HEK293 (cell line): Measurements from ENCODE around the gene SEMA3A.

Source experiments
- CTCF ChIA-PET: fragments of 350-600 bp; formaldehyde crosslinking; extraction: SDS; loops from one replicate; lab custom pipeline; 2021; ENCODE audit warnings: antibody characterized with exemption; lab: Yijun Ruan, JAX
- POLR2A ChIA-PET: fragments of 300-600 bp; formaldehyde crosslinking; extraction: SDS; loops from one replicate; lab custom pipeline; 2020; ENCODE audit warnings: antibody characterized with exemption, inconsistent platforms; lab: Yijun Ruan, JAX
- H3K27ac ChIP-seq: fragments of 200-500 bp; sonication (Bioruptor generic); 2 replicates; pipeline ENCODE4 v1.5.1; 2014; ENCODE audit warnings: low read depth, low read length, control low read depth, inconsistent platforms; ENCODE audit errors: extremely low read depth
- H3K36me3 ChIP-seq, 2 experiments: fragments of 200-500 bp in 1 of 2; sonication (Bioruptor generic) in 1 of 2; 1 replicate in 1 of 2; 2 replicates in 1 of 2; pipeline ENCODE4 v1.5.1; 2014 to 2017; ENCODE audit warnings: inconsistent platforms in 2 of 2, low read length in 2 of 2; ENCODE audit not compliant: control insufficient read depth in 2 of 2, insufficient read depth in 1 of 2
- H3K4me1 ChIP-seq: fragments of 200-500 bp; sonication (Bioruptor generic); 2 replicates; pipeline ENCODE4 v1.5.1; 2014; ENCODE audit warnings: mild to moderate bottlenecking, low read length, inconsistent platforms; ENCODE audit not compliant: control insufficient read depth, insufficient read depth
- H3K4me3 ChIP-seq: 2 replicates; pipeline ENCODE4 v1.5.1; 2011; ENCODE audit warnings: low read depth, mild to moderate bottlenecking, control low read depth, low read length, moderate library complexity
- H3K9me3 ChIP-seq: fragments of 200-500 bp; sonication (Bioruptor generic); 2 replicates; pipeline ENCODE4 v1.5.1; 2014; ENCODE audit warnings: low read depth, low read length, inconsistent platforms; ENCODE audit not compliant: control insufficient read depth, insufficient read depth
- HOXA7 ChIP-seq: sonication (generic); formaldehyde crosslinking; IDR thresholded peaks from 2 replicates; pipeline ENCODE4 v1.8.1; 2022; ENCODE audit warnings: missing genetic modification reagents, borderline replicate concordance
- REPIN1 ChIP-seq: fragments of 450-650 bp; formaldehyde crosslinking; IDR thresholded peaks from 2 replicates; pipeline ENCODE4 v1.5.1; 2017; ENCODE audit warnings: missing biosample characterization, missing genetic modification characterization, low read depth
- ZFP37 ChIP-seq: fragments of 450-650 bp; formaldehyde crosslinking; IDR thresholded peaks from 2 replicates; pipeline ENCODE4 v1.5.1; 2016; ENCODE audit warnings: missing biosample characterization, missing genetic modification characterization
- ZFP41 ChIP-seq: fragments of 450-650 bp; formaldehyde crosslinking; IDR thresholded peaks from 2 replicates; pipeline ENCODE4 v1.5.1; 2016; ENCODE audit warnings: missing biosample characterization, missing genetic modification characterization, borderline replicate concordance
- ZIC2 ChIP-seq: fragments of 450-650 bp; formaldehyde crosslinking; IDR thresholded peaks from 2 replicates; pipeline ENCODE4 v1.5.1; 2016; ENCODE audit warnings: missing biosample characterization, missing genetic modification characterization
- ZNF133 ChIP-seq: fragments of 450-650 bp; formaldehyde crosslinking; IDR thresholded peaks from 2 replicates; pipeline ENCODE4 v1.5.1; 2016; ENCODE audit warnings: missing biosample characterization, missing genetic modification characterization
- ZNF169 ChIP-seq: fragments of 450-650 bp; formaldehyde crosslinking; IDR thresholded peaks from 2 replicates; pipeline ENCODE4 v1.5.1; 2016; ENCODE audit warnings: missing biosample characterization, missing genetic modification characterization
- ZNF416 ChIP-seq: fragments of 450-650 bp; formaldehyde crosslinking; IDR thresholded peaks from 2 replicates; pipeline ENCODE4 v1.5.1; 2016; ENCODE audit warnings: missing biosample characterization, missing genetic modification characterization
- ZNF555 ChIP-seq: fragments of 450-650 bp; formaldehyde crosslinking; conservative IDR thresholded peaks from 2 replicates; pipeline ENCODE4 v1.5.1; 2017; ENCODE audit warnings: missing biosample characterization, mild to moderate bottlenecking, missing genetic modification characterization, inconsistent platforms
- ZNF623 ChIP-seq: fragments of 450-650 bp; formaldehyde crosslinking; IDR thresholded peaks from 2 replicates; pipeline ENCODE4 v1.5.1; 2016; ENCODE audit warnings: missing biosample characterization, missing genetic modification characterization
- ZNF664 ChIP-seq: fragments of 450-650 bp; formaldehyde crosslinking; IDR thresholded peaks from 2 replicates; pipeline ENCODE4 v1.5.1; 2016; ENCODE audit warnings: missing biosample characterization, missing genetic modification characterization
- ZSCAN23 ChIP-seq: fragments of 450-650 bp; formaldehyde crosslinking; IDR thresholded peaks from 2 replicates; pipeline ENCODE4 v1.5.1; 2016; ENCODE audit warnings: missing biosample characterization, missing genetic modification characterization
- ZSCAN30 ChIP-seq: fragments of 450-650 bp; IDR thresholded peaks from 2 replicates; pipeline ENCODE4 v1.5.1; 2018; ENCODE audit warnings: missing biosample characterization, mild to moderate bottlenecking, missing genetic modification characterization, moderate library complexity
- TF ChIP-seq, protein P1 (sequence below): fragments of 450-650 bp; formaldehyde crosslinking; IDR thresholded peaks from 2 replicates; pipeline ENCODE4 v1.5.0; 2017; ENCODE audit warnings: missing biosample characterization, missing genetic modification characterization, borderline replicate concordance
- TF ChIP-seq, protein P2 (sequence below): fragments of 450-650 bp; formaldehyde crosslinking; IDR thresholded peaks from 2 replicates; pipeline ENCODE4 v1.5.1; 2016; ENCODE audit warnings: missing biosample characterization, missing genetic modification characterization
- TF ChIP-seq, protein P3 (sequence below): IDR thresholded peaks from 2 replicates; pipeline ENCODE4 v1.6.1; 2011; ENCODE audit warnings: mild to moderate bottlenecking, low read depth, low read length, borderline replicate concordance
- TF ChIP-seq, protein P4 (sequence below): fragments of 450-650 bp; formaldehyde crosslinking; IDR thresholded peaks from 2 replicates; pipeline ENCODE4 v1.5.1; 2017; ENCODE audit warnings: missing biosample characterization, missing genetic modification characterization
- TF ChIP-seq, protein P5 (sequence below): fragments of 450-650 bp; formaldehyde crosslinking; IDR thresholded peaks from 2 replicates; pipeline ENCODE4 v1.5.1; 2016; ENCODE audit warnings: missing biosample characterization, missing genetic modification characterization

SEMA3A gene

DNA sequence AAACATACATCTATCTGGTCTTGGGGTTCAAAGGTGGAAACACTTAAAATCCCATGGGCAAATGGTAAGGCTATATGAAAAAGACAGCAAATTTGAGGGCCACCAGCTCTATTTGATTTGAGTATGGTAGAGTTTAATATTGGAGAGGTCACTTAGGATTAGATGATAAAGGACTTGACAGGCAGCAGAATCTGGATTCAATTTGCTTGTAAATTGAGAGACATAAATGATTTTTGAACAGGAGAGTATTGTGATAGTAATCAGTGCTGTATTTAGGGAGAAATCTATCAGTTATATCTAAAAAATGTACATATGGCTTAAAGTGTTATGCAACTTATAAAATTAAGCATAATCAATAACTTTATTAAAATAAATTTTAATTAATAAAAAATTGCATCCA is 155.2 kb downstream of the SEMA3A start:
- POLR2A ChIA-PET, result no interaction called here

DNA sequence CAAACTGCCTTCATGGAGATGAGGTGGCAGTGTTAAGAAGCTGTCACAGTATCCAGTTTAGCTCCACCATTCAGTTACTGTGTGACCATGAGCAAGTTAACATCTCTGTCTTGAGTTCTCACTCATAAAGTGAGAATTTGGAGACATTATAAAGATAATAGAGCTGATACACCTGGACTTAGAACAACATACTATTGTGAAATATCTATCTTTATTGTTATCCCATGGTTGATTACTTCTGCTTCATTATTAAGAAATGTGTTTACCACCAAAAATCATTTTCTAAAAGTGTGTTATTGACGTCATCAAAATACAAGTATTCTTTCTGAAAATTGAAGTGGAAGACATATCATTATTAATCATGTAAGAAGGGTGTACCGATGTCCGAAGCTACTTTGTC is 166.9 kb downstream of the SEMA3A start:
- no peaks in the 10 kb centered on the region for H3K36me3 ChIP-seq
- no peak overlapping the region for H3K27ac ChIP-seq
- H3K4me3 ChIP-seq, result no peak overlapping the region
- H3K9me3 ChIP-seq, result no peaks in the 10 kb centered on the region
- peaks cover 16% of the 10 kb centered on the region for H3K4me1 ChIP-seq
- ChIA-PET CTCF (no interaction called here), POLR2A (no interaction called here)
- TF ChIP-seq ZNF133 (tag by site-specific recombination) (no peak), ZFP37 (tag by site-specific recombination) (no peak), ZFP41 (tag by site-specific recombination) (no peak), ZNF555 (tag by site-specific recombination) (no peak), ZSCAN30 (tag by site-specific recombination) (no peak), ZSCAN23 (tag by site-specific recombination) (no peak), REPIN1 (tag by site-specific recombination) (no peak), ZNF169 (no peak), HOXA7 (CRISPR knock-in tag) (no peak), ZIC2 (tag by site-specific recombination) (no peak), ZNF664 (tag by site-specific recombination) (no peak), ZNF416 (tag by site-specific recombination) (no peak)
- TF ChIP-seq, protein P1, sequence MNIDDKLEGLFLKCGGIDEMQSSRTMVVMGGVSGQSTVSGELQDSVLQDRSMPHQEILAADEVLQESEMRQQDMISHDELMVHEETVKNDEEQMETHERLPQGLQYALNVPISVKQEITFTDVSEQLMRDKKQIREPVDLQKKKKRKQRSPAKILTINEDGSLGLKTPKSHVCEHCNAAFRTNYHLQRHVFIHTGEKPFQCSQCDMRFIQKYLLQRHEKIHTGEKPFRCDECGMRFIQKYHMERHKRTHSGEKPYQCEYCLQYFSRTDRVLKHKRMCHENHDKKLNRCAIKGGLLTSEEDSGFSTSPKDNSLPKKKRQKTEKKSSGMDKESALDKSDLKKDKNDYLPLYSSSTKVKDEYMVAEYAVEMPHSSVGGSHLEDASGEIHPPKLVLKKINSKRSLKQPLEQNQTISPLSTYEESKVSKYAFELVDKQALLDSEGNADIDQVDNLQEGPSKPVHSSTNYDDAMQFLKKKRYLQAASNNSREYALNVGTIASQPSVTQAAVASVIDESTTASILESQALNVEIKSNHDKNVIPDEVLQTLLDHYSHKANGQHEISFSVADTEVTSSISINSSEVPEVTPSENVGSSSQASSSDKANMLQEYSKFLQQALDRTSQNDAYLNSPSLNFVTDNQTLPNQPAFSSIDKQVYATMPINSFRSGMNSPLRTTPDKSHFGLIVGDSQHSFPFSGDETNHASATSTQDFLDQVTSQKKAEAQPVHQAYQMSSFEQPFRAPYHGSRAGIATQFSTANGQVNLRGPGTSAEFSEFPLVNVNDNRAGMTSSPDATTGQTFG (tag by site-specific recombination), result no peak
- TF ChIP-seq, protein P2, sequence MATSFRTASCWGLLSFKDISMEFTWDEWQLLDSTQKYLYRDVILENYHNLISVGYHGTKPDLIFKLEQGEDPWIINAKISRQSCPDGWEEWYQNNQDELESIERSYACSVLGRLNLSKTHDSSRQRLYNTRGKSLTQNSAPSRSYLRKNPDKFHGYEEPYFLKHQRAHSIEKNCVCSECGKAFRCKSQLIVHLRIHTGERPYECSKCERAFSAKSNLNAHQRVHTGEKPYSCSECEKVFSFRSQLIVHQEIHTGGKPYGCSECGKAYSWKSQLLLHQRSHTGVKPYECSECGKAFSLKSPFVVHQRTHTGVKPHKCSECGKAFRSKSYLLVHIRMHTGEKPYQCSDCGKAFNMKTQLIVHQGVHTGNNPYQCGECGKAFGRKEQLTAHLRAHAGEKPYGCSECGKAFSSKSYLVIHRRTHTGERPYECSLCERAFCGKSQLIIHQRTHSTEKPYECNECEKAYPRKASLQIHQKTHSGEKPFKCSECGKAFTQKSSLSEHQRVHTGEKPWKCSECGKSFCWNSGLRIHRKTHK (tag by site-specific recombination), result no peak
- TF ChIP-seq, protein P3, sequence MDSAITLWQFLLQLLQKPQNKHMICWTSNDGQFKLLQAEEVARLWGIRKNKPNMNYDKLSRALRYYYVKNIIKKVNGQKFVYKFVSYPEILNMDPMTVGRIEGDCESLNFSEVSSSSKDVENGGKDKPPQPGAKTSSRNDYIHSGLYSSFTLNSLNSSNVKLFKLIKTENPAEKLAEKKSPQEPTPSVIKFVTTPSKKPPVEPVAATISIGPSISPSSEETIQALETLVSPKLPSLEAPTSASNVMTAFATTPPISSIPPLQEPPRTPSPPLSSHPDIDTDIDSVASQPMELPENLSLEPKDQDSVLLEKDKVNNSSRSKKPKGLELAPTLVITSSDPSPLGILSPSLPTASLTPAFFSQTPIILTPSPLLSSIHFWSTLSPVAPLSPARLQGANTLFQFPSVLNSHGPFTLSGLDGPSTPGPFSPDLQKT, result no peak

More for the DNA sequence above, 155.2 kb downstream of the SEMA3A start:
- Histone ChIP-seq H3K36me3 (no peaks in the 10 kb centered on the region), H3K27ac (no peak overlapping the region), H3K4me3 (no peak overlapping the region), H3K4me1 (peaks cover 18% of the 10 kb centered on the region), H3K9me3 (no peaks in the 10 kb centered on the region)
- CTCF ChIA-PET, result no interaction called here
- TF ChIP-seq ZNF623 (tag by site-specific recombination), result no peak
- TF ChIP-seq, protein P4, sequence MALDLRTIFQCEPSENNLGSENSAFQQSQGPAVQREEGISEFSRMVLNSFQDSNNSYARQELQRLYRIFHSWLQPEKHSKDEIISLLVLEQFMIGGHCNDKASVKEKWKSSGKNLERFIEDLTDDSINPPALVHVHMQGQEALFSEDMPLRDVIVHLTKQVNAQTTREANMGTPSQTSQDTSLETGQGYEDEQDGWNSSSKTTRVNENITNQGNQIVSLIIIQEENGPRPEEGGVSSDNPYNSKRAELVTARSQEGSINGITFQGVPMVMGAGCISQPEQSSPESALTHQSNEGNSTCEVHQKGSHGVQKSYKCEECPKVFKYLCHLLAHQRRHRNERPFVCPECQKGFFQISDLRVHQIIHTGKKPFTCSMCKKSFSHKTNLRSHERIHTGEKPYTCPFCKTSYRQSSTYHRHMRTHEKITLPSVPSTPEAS (tag by site-specific recombination), result no peak
- TF ChIP-seq, protein P5, sequence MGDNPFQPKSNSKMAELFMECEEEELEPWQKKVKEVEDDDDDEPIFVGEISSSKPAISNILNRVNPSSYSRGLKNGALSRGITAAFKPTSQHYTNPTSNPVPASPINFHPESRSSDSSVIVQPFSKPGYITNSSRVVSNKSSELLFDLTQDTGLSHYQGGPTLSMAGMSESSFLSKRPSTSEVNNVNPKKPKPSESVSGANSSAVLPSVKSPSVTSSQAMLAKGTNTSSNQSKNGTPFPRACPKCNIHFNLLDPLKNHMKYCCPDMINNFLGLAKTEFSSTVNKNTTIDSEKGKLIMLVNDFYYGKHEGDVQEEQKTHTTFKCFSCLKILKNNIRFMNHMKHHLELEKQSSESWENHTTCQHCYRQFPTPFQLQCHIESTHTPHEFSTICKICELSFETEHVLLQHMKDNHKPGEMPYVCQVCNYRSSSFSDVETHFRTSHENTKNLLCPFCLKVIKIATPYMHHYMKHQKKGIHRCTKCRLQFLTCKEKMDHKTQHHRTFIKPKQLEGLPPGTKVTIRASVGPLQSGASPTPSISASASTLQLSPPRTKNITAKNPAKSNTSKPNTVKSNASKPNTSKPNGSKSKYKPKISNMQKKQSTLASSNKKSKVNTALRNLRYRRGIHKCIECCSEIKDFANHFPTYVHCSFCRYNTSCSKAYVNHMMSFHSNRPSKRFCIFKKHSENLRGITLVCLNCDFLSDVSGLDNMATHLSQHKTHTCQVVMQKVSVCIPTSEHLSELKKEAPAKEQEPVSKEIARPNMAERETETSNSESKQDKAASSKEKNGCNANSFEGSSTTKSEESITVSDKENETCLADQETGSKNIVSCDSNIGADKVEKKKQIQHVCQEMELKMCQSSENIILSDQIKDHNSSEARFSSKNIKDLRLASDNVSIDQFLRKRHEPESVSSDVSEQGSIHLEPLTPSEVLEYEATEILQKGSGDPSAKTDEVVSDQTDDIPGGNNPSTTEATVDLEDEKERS (tag by site-specific recombination), result no peak
